Type B pancreatic cell (in vitro differentiated cells): Measurements from ENCODE around the gene RYR2. TPM values are rescaled to one million over a fixed set of nuclear protein-coding genes. Genes with fewer than 3 reads are reported as not detected.

Experiments used
- DNase-seq: peaks from one replicate; pipeline ENCODE4 v3.0.0; 2021; ENCODE audit warnings: mixed read lengths; ENCODE audit not compliant: unreplicated experiment; ENCODE audit errors: extremely low spot score
- H3K27ac Mint-ChIP-seq: 2 replicates; pipeline ENCODE4 v1.8.0; 2021; ENCODE audit warnings: mild to moderate bottlenecking, mixed read lengths
- H3K27me3 Mint-ChIP-seq: 2 replicates; pipeline ENCODE4 v1.8.0; 2021; ENCODE audit warnings: mixed read lengths
- H3K36me3 Mint-ChIP-seq: 2 replicates; pipeline ENCODE4 v1.8.0; 2021; ENCODE audit warnings: mixed read lengths
- H3K4me1 Mint-ChIP-seq: one replicate; pipeline ENCODE4 v1.8.0; 2021; ENCODE audit warnings: mixed read lengths; ENCODE audit not compliant: unreplicated experiment
- H3K4me3 Mint-ChIP-seq: 2 replicates; pipeline ENCODE4 v1.8.0; 2021; ENCODE audit warnings: mild to moderate bottlenecking, mixed read lengths
- H3K9me3 Mint-ChIP-seq: 2 replicates; pipeline ENCODE4 v1.8.0; 2021; ENCODE audit warnings: mixed read lengths
- total RNA-seq: library from RNA; stranded (reverse); gene quantifications from 2 replicates; pipeline ENCODE4 v1.2.1, GENCODE V29; 2021; ENCODE audit warnings: low replicate concordance
- TF ChIP-seq, protein P1 (sequence below): fragments of 200-600 bp; sonication (generic); conservative IDR thresholded peaks from 2 replicates; pipeline ENCODE4 v1.5.0; 2021; ENCODE audit warnings: antibody characterized with exemption, mild to moderate bottlenecking

The RYR2 gene
- total RNA-seq, 1 donor from 2014 or later = 0.58 TPM

DNA sequence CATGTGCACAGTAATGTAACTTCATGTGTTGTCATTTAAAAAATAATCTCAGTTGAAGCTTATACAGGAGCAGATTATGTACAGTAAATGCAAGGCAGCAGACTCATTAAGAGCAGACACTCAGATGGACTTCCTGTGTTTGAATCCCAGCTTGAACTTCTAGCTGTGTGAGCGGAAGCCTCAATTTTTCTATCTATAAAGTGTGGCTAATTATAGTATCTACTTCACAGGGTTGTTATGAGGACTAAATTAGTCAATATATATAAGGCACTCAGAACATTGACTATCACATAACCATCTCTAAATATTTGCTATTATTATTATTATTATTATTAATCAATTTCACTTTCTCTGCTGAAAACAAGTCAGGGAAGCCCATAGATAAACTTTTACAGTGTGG lies 707.1 kb downstream of the RYR2 start:
- no peak for DNase-seq
- no peaks in the 10 kb centered on the region for H3K36me3 Mint-ChIP-seq
- no peak overlapping the region for H3K4me3 Mint-ChIP-seq
- no peaks in the 10 kb centered on the region for H3K9me3 Mint-ChIP-seq
- H3K4me1 Mint-ChIP-seq = peaks cover 12% of the 10 kb centered on the region
- H3K27me3 Mint-ChIP-seq = no peaks in the 10 kb centered on the region
- H3K27ac Mint-ChIP-seq = no peak overlapping the region
- TF ChIP-seq, protein P1, sequence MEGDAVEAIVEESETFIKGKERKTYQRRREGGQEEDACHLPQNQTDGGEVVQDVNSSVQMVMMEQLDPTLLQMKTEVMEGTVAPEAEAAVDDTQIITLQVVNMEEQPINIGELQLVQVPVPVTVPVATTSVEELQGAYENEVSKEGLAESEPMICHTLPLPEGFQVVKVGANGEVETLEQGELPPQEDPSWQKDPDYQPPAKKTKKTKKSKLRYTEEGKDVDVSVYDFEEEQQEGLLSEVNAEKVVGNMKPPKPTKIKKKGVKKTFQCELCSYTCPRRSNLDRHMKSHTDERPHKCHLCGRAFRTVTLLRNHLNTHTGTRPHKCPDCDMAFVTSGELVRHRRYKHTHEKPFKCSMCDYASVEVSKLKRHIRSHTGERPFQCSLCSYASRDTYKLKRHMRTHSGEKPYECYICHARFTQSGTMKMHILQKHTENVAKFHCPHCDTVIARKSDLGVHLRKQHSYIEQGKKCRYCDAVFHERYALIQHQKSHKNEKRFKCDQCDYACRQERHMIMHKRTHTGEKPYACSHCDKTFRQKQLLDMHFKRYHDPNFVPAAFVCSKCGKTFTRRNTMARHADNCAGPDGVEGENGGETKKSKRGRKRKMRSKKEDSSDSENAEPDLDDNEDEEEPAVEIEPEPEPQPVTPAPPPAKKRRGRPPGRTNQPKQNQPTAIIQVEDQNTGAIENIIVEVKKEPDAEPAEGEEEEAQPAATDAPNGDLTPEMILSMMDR = no peak

DNA sequence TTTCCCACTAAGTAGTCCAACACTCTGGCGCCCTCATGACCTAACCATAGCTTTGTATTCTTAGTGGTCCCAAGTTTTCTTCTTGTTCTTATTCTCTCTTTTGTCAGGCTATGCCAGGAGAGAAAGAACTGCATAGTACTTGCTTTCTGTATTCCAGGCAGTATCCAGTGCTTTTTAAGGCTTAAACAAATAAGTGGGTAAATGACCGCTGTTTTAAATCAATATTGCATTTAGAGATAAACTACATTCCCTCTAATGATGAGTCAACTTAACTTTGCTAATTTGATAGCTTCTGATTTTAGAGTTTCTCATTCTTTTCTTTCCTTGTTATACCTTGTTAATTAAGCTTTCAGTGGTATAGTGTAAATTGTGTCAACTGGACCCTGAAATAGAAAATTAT lies 709.1 kb downstream of the RYR2 start:
- Mint-ChIP-seq H3K27ac (no peak overlapping the region), H3K4me1 (peaks cover 12% of the 10 kb centered on the region), H3K27me3 (no peaks in the 10 kb centered on the region), H3K9me3 (no peaks in the 10 kb centered on the region), H3K36me3 (no peaks in the 10 kb centered on the region), H3K4me3 (no peak overlapping the region)
- TF ChIP-seq, protein P1 = no peak
- no peak for DNase-seq

DNA sequence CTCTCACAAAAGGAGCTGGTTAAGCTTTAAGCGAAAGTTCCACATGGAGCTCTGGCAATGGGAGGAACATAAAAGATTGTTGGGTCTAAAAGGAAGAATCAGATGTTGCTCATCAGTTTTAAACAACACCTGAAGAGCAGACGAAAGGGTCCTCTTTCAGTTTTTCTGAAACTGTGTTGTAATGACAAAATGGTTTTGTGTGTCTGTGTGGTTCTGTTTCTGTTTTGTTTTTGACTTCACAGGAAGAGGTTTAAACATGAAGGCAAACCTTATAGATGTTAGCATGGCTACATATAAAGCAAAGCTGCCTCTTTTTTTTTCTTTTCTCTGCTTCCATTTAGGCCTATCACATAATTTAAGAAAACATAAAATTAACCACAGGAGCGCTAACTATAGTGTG lies 712.6 kb downstream of the RYR2 start:
- TF ChIP-seq, protein P1 = no peak
- Mint-ChIP-seq H3K9me3 (no peaks in the 10 kb centered on the region), H3K36me3 (no peaks in the 10 kb centered on the region), H3K4me1 (peaks cover 8% of the 10 kb centered on the region), H3K27ac (no peak overlapping the region), H3K4me3 (no peak overlapping the region), H3K27me3 (no peaks in the 10 kb centered on the region)
- DNase-seq = no peak

DNA sequence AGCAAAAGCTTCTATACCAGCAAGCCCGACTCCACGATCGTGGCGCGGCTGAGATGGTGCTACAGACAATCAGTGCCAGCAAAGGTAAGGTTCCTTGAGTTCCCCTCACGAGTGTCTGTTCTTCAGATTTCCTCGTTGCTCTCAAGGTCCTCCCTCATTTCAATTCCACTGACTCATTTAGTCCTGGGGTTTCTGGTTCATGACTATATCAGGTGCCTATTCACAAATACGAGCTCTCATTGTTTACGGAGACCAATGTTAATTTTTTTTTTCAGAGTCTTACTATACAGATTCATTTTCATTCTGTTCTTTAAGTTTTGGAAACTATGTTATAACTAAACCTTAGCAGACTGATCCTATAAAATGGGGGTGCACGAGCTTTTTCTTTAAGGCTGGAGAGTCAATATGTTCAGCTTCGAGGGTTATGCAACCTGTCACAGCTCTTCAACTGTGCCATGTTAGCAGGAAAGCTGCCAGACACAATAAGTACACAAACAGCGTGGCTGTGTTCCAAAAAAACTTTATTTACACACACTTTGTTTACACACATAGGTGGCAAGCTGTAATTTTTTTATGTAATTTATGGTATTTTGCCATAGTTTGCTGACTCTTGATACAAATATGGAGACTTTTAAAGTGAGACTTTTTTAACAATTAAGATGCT lies 714.5 kb downstream of the RYR2 start:
- Mint-ChIP-seq H3K4me3 (no peak overlapping the region), H3K36me3 (no peaks in the 10 kb centered on the region), H3K27ac (no peak overlapping the region), H3K4me1 (peaks cover 13% of the 10 kb centered on the region), H3K9me3 (no peaks in the 10 kb centered on the region), H3K27me3 (no peaks in the 10 kb centered on the region)
- no peak for DNase-seq
- TF ChIP-seq, protein P1 = no peak

DNA sequence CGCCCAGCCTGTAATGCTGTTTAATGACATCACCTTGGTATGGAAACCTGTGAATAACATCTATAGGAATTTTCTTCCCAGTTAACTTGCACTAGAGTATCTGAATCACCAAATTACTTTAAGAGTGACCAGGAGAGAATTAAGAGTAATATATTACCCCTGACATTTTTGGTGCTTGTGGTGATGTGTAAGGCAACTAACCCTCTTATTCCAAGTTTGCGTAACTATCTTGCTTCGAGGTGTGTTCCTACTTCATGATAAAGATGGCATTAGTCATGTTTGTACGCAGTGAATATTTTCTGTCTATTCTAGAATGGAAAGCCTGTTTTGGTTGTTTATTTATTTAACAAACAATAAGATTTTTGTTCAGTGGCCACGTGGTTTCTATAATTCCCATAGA lies 717.4 kb downstream of the RYR2 start:
- DNase-seq = no peak
- Mint-ChIP-seq H3K4me1 (peaks cover 9% of the 10 kb centered on the region), H3K27ac (no peak overlapping the region), H3K4me3 (no peak overlapping the region), H3K27me3 (no peaks in the 10 kb centered on the region), H3K9me3 (no peaks in the 10 kb centered on the region), H3K36me3 (no peaks in the 10 kb centered on the region)
- TF ChIP-seq, protein P1 = no peak
